ENCODE results near the gene PGM1. TPM values are rescaled to one million over a fixed set of nuclear protein-coding genes. Genes with fewer than 3 reads are reported as not detected.

PGM1 gene
- polyA plus RNA-seq: 55.7 TPM
- long read RNA-seq, donor 1, transcript PGM1-202 (11 exons, 2,472 nt): major isoform, 17 of 17 reads
- long read RNA-seq, donor 1, partial matches to known transcripts: 0 of 17 reads
- long read RNA-seq, donor 1, other reads (novel, unspliced or antisense): 0 of 17 reads
- long read RNA-seq, donor 2, transcript PGM1-202 (11 exons, 2,472 nt): major isoform, 13 of 19 reads
- long read RNA-seq, donor 2, partial matches to known transcripts: 6 of 19 reads
- long read RNA-seq, donor 2, other reads (novel, unspliced or antisense): 0 of 19 reads
- long read RNA-seq, donor 3: 0 reads
- long read RNA-seq, donor 4, partial matches to known transcripts: 0 of 2 reads
- long read RNA-seq, donor 4, other reads (novel, unspliced or antisense): 0 of 2 reads
- long read RNA-seq, donor 5, transcript PGM1-202 (11 exons, 2,472 nt): major isoform, 10 of 10 reads
- long read RNA-seq, donor 5, partial matches to known transcripts: 0 of 10 reads
- long read RNA-seq, donor 5, other reads (novel, unspliced or antisense): 0 of 10 reads
- long read RNA-seq, donor 6, transcript PGM1-202 (11 exons, 2,472 nt): major isoform, 20 of 25 reads
- long read RNA-seq, donor 6, partial matches to known transcripts: 5 of 25 reads
- long read RNA-seq, donor 6, other reads (novel, unspliced or antisense): 0 of 25 reads
- long read RNA-seq, donor 7, transcript PGM1-202 (11 exons, 2,472 nt): major isoform, 11 of 20 reads
- long read RNA-seq, donor 7, partial matches to known transcripts: 9 of 20 reads
- long read RNA-seq, donor 7, other reads (novel, unspliced or antisense): 0 of 20 reads
- long read RNA-seq, donor 8, transcript PGM1-202 (11 exons, 2,472 nt): major isoform, 14 of 20 reads
- long read RNA-seq, donor 8, partial matches to known transcripts: 6 of 20 reads
- long read RNA-seq, donor 8, other reads (novel, unspliced or antisense): 0 of 20 reads
- long read RNA-seq, donor 9, transcript PGM1-202 (11 exons, 2,472 nt): major isoform, 11 of 22 reads
- long read RNA-seq, donor 9, partial matches to known transcripts: 11 of 22 reads
- long read RNA-seq, donor 9, other reads (novel, unspliced or antisense): 0 of 22 reads
- long read RNA-seq, donor 10, transcript PGM1-202 (11 exons, 2,472 nt): major isoform, 16 of 16 reads
- long read RNA-seq, donor 10, partial matches to known transcripts: 0 of 16 reads
- long read RNA-seq, donor 10, other reads (novel, unspliced or antisense): 0 of 16 reads
- long read RNA-seq, donor 11, transcript PGM1-202 (11 exons, 2,472 nt): major isoform, 13 of 13 reads
- long read RNA-seq, donor 11, partial matches to known transcripts: 0 of 13 reads
- long read RNA-seq, donor 11, other reads (novel, unspliced or antisense): 0 of 13 reads

DNA sequence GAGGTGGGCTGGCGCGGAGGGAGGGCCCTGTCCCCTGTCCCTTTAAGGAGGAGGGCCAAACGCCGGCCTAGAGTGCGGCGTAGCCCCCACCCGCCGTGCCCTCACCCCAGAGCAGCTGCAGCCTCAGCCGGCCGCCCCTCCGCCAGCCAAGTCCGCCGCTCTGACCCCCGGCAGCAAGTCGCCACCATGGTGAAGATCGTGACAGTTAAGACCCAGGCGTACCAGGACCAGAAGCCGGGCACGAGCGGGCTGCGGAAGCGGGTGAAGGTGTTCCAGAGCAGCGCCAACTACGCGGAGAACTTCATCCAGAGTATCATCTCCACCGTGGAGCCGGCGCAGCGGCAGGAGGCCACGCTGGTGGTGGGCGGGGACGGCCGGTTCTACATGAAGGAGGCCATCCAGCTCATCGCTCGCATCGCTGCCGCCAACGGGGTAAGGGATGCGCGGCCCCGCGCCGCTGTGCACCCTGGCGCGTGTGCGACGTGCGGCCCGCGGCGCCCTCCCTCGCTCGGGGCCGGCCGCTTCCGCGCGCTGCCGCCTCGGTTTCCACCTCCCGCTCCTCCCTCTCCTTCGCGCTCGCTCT lies at the start of gene PGM1:
TSS of gene PGM1 (plus strand) at position 109 of the 583 bp plus-strand sequence. CDS start at position 187, 78 bp downstream.
- peak within 1 kb of the TSS; percentile 93 for H3K4me3 ChIP-seq (ENCODE audit: low read length)
- WGBS (ENCODE audit: insufficient coverage, low lambda C conversion rate): no CpG with 5 or more reads among the region's 64 CpGs
- H3K4me1 ChIP-seq (ENCODE audit: control insufficient read depth, insufficient read depth, low read length): peaks cover 9% of the 10 kb centered on the region
- H3K9me3 ChIP-seq (ENCODE audit: control insufficient read depth, low read depth, low read length): no peaks in the 10 kb centered on the region
- DNase-seq: peak; percentile 70 to 90
- H3K27ac ChIP-seq (ENCODE audit: low read length): peak within 1 kb of the TSS; percentile 94
- no peaks in the 10 kb centered on the region for H3K27me3 ChIP-seq (ENCODE audit: control insufficient read depth, insufficient read depth, low read length)
- H3K36me3 ChIP-seq (ENCODE audit: control insufficient read depth, insufficient read depth, low read length): no peaks in the 10 kb centered on the region

DNA sequence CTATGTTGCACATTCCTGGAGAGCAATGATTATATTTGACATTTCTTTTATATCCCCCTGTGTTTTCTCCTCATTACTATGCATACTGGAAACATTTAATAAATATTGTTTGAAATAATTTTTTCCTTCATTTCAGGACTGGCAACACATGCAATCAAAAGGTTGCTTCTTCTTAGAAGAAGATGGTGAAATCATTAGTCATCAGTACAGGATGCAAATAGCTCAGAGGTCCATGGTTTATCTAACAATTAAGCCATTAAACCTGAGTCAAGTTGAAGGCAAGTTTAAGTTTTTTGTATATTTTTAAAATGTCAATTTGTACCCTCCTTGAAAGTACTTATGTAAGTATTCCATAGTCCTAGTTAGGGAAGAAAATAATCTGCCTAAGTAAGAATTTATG lies 47.4 kb upstream of the PGM1 start:
- Histone ChIP-seq H3K4me1 (ENCODE audit: control insufficient read depth, insufficient read depth, low read length) (no peaks in the 10 kb centered on the region), H3K9me3 (ENCODE audit: control insufficient read depth, low read depth, low read length) (no peaks in the 10 kb centered on the region), H3K4me3 (ENCODE audit: low read length) (no peak overlapping the region), H3K27me3 (ENCODE audit: control insufficient read depth, insufficient read depth, low read length) (no peaks in the 10 kb centered on the region), H3K27ac (ENCODE audit: low read length) (no peak overlapping the region), H3K36me3 (ENCODE audit: control insufficient read depth, insufficient read depth, low read length) (peaks cover 7% of the 10 kb centered on the region)
- DNase-seq: no peak

DNA sequence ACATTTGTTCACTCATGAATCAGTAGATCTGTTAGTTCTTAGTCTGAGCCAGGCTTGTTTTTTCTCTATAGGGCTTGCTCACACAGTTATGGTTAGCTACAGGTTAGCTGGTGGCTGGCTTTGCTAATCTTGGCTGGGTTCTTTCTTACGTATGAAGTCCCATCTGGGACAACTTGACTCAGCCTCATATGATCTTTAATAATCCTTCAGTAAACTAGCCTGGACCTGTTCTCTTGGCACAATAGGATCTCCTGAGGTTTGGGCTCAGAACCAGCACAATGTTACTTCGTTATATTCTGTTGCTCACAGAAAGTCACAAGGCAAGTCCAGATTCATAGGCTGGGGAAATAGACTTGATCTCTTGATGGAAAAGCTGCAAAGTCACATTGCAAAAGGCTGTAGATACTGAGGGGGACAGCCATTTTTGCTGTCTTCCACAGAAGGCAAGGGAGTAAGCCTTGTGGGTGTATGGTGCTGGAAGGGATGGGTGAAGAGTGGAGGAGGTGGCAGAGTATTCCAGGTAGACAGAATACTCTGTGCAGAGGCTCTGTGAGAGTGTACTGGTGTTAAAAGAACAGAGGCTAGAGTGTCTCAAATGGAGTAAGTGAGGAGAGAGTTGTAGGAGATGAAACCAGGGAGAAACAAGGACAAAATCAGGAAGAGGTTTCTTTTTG lies 45.5 kb upstream of the PGM1 start:
- H3K4me3 ChIP-seq (ENCODE audit: low read length): no peak overlapping the region
- H3K36me3 ChIP-seq (ENCODE audit: control insufficient read depth, insufficient read depth, low read length): peaks cover 7% of the 10 kb centered on the region
- WGBS (ENCODE audit: insufficient coverage, low lambda C conversion rate): no CpG with 5 or more reads among the region's 2 CpGs
- no peak overlapping the region for H3K27ac ChIP-seq (ENCODE audit: low read length)
- no peaks in the 10 kb centered on the region for H3K27me3 ChIP-seq (ENCODE audit: control insufficient read depth, insufficient read depth, low read length)
- no peaks in the 10 kb centered on the region for H3K4me1 ChIP-seq (ENCODE audit: control insufficient read depth, insufficient read depth, low read length)
- no peak for DNase-seq
- H3K9me3 ChIP-seq (ENCODE audit: control insufficient read depth, low read depth, low read length): no peaks in the 10 kb centered on the region

DNA sequence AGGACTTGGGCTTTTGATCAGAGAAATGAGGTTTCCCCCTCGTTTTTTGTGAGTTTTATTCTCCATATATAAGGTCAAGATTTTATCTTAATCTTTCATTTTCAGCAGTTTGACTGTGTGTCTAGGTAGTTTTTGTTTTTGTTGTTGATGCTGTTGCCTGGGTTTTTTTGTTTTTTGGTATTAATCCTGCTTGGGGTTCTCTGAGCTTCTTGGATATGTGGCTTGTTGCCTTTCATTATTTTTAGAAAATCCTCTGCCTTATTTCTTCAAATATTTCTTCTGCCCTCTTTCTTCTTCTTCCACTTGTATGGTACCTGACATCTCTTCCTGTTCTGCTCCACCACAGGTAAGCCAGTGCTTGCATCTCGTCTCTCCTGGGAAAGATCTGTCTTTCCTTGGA lies 44.9 kb upstream of the PGM1 start:
- Histone ChIP-seq H3K4me3 (ENCODE audit: low read length) (no peak overlapping the region), H3K27ac (ENCODE audit: low read length) (no peak overlapping the region), H3K9me3 (ENCODE audit: control insufficient read depth, low read depth, low read length) (no peaks in the 10 kb centered on the region), H3K4me1 (ENCODE audit: control insufficient read depth, insufficient read depth, low read length) (no peaks in the 10 kb centered on the region), H3K27me3 (ENCODE audit: control insufficient read depth, insufficient read depth, low read length) (no peaks in the 10 kb centered on the region), H3K36me3 (ENCODE audit: control insufficient read depth, insufficient read depth, low read length) (peaks cover 7% of the 10 kb centered on the region)
- no CpG with 5 or more reads among the region's 2 CpGs for WGBS (ENCODE audit: insufficient coverage, low lambda C conversion rate)
- DNase-seq: no peak

DNA sequence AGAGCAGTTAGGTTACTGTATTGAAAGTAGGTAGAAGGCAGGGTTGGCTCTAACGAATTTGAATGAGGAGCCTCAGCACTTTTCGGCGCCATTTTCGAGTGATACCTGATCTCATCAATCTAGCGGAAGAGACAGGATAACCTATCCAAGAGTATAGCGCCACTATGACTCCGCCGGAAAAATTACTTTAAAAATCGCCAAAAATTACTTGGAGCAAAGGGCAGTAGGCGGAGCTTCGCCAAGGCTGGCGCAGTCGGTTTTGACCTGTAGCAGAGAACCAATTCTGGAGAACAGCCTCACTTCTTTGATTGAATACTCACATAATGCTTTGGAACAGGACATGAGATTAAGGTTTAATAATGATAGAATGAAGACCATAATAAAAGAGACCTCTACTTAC lies 44.3 kb upstream of the PGM1 start:
- no peak for DNase-seq
- H3K4me1 ChIP-seq (ENCODE audit: control insufficient read depth, insufficient read depth, low read length): no peaks in the 10 kb centered on the region
- peaks cover 7% of the 10 kb centered on the region for H3K36me3 ChIP-seq (ENCODE audit: control insufficient read depth, insufficient read depth, low read length)
- no peaks in the 10 kb centered on the region for H3K27me3 ChIP-seq (ENCODE audit: control insufficient read depth, insufficient read depth, low read length)
- WGBS (ENCODE audit: insufficient coverage, low lambda C conversion rate): no CpG with 5 or more reads among the region's 13 CpGs
- H3K4me3 ChIP-seq (ENCODE audit: low read length): no peak overlapping the region
- no peak overlapping the region for H3K27ac ChIP-seq (ENCODE audit: low read length)
- no peaks in the 10 kb centered on the region for H3K9me3 ChIP-seq (ENCODE audit: control insufficient read depth, low read depth, low read length)

GRCh38 chr1:63555480-63555879 lies 37.7 kb upstream of the PGM1 start:
- Histone ChIP-seq H3K4me1 (ENCODE audit: control insufficient read depth, insufficient read depth, low read length) (no peaks in the 10 kb centered on the region), H3K9me3 (ENCODE audit: control insufficient read depth, low read depth, low read length) (no peaks in the 10 kb centered on the region), H3K4me3 (ENCODE audit: low read length) (no peak overlapping the region), H3K27ac (ENCODE audit: low read length) (no peak overlapping the region), H3K27me3 (ENCODE audit: control insufficient read depth, insufficient read depth, low read length) (no peaks in the 10 kb centered on the region), H3K36me3 (ENCODE audit: control insufficient read depth, insufficient read depth, low read length) (no peaks in the 10 kb centered on the region)
- DNase-seq: no peak

- Histone ChIP-seq H3K4me1 (ENCODE audit: control insufficient read depth, insufficient read depth, low read length) (no peaks in the 10 kb centered on the region), H3K9me3 (ENCODE audit: control insufficient read depth, low read depth, low read length) (no peaks in the 10 kb centered on the region), H3K4me3 (ENCODE audit: low read length) (no peak overlapping the region), H3K27me3 (ENCODE audit: control insufficient read depth, insufficient read depth, low read length) (no peaks in the 10 kb centered on the region), H3K36me3 (ENCODE audit: control insufficient read depth, insufficient read depth, low read length) (no peaks in the 10 kb centered on the region), H3K27ac (ENCODE audit: low read length) (no peak overlapping the region)
- WGBS (ENCODE audit: insufficient coverage, low lambda C conversion rate): 66% methylated on average over 4 of the region's 6 CpGs
- DNase-seq: peak; percentile 4 to 17
Measured at GRCh38 chr1:63557365-63557987, 35.7 kb upstream of the PGM1 start.

- no CpG with 5 or more reads among the region's 2 CpGs for WGBS (ENCODE audit: insufficient coverage, low lambda C conversion rate)
- Histone ChIP-seq H3K27me3 (ENCODE audit: control insufficient read depth, insufficient read depth, low read length) (no peaks in the 10 kb centered on the region), H3K36me3 (ENCODE audit: control insufficient read depth, insufficient read depth, low read length) (peaks cover 2% of the 10 kb centered on the region), H3K4me3 (ENCODE audit: low read length) (no peak overlapping the region), H3K27ac (ENCODE audit: low read length) (no peak overlapping the region), H3K9me3 (ENCODE audit: control insufficient read depth, low read depth, low read length) (no peaks in the 10 kb centered on the region), H3K4me1 (ENCODE audit: control insufficient read depth, insufficient read depth, low read length) (no peaks in the 10 kb centered on the region)
- no peak for DNase-seq
Measured at GRCh38 chr1:63559357-63559756, 33.9 kb upstream of the PGM1 start.

- Histone ChIP-seq H3K4me3 (ENCODE audit: low read length) (no peak overlapping the region), H3K36me3 (ENCODE audit: control insufficient read depth, insufficient read depth, low read length) (peaks cover 2% of the 10 kb centered on the region), H3K27ac (ENCODE audit: low read length) (no peak overlapping the region), H3K27me3 (ENCODE audit: control insufficient read depth, insufficient read depth, low read length) (no peaks in the 10 kb centered on the region), H3K4me1 (ENCODE audit: control insufficient read depth, insufficient read depth, low read length) (no peaks in the 10 kb centered on the region), H3K9me3 (ENCODE audit: control insufficient read depth, low read depth, low read length) (no peaks in the 10 kb centered on the region)
- no peak for DNase-seq
Measured at GRCh38 chr1:63563745-63564144, 29.5 kb upstream of the PGM1 start.

Data from large intestine (tissue), 12 donors.